Muscle of leg (tissue), 11 donors: ENCODE measurements around the gene LGR4. TPM values are rescaled to one million over a fixed set of nuclear protein-coding genes. Genes with fewer than 3 reads are reported as not detected.

Source experiments
- DNase-seq: peaks from one replicate; pipeline ENCODE4 v3.0.0; 2013
- H3K27ac ChIP-seq: one replicate; pipeline ENCODE4 v1.5.1; 2013; ENCODE audit warnings: mild to moderate bottlenecking, low read length, control low read depth
- H3K27me3 ChIP-seq: one replicate; pipeline ENCODE4 v1.6.1; 2013; ENCODE audit warnings: low read length; ENCODE audit not compliant: control insufficient read depth, insufficient read depth
- H3K36me3 ChIP-seq: one replicate; pipeline ENCODE4 v1.6.1; 2013; ENCODE audit warnings: low read length; ENCODE audit not compliant: control insufficient read depth, insufficient read depth
- H3K4me1 ChIP-seq: one replicate; pipeline ENCODE4 v1.6.1; 2013; ENCODE audit warnings: low read length; ENCODE audit not compliant: control insufficient read depth, insufficient read depth
- H3K4me3 ChIP-seq: one replicate; pipeline ENCODE4 v1.5.1; 2013; ENCODE audit warnings: low read length, control low read depth
- H3K9me3 ChIP-seq: replicated peaks from 2 replicates; pipeline ENCODE4 v1.6.1; 2013; ENCODE audit warnings: low read depth, low read length; ENCODE audit not compliant: control insufficient read depth
- WGBS: methylation state at CpG from one replicate; pipeline ENCODE4 v1.1.5; 2013; ENCODE audit warnings: missing lambda C conversion rate; ENCODE audit not compliant: insufficient coverage; 5-methylcytosine and 5-hydroxymethylcytosine counted together
- polyA plus RNA-seq, 8 donors: library from polyadenylated mRNA; unstranded; fragments of 120-200 nt; gene quantifications; one replicate each; pipeline versions ENCODE4 v1.2.1 to v1.2.3, GENCODE V29; 2013; ENCODE audit warnings: inconsistent platforms in 1 of 8, low replicate concordance in 1 of 8; ENCODE audit not compliant: insufficient read length in 8 of 8, insufficient read depth in 1 of 8
- total RNA-seq: library from RNA; stranded (reverse); fragments of 120-200 nt; gene quantifications from one replicate; pipeline ENCODE4 v1.2.4, GENCODE V29; 2013

The LGR4 gene
- total and polyA plus RNA-seq, 9 donors, result 18.8 to 33.3 (median 27.6) TPM

- Histone ChIP-seq H3K4me3 (no peak overlapping the region), H3K36me3 (no peaks in the 10 kb centered on the region), H3K4me1 (peaks cover 5% of the 10 kb centered on the region), H3K27me3 (no peaks in the 10 kb centered on the region), H3K9me3 (no peaks in the 10 kb centered on the region), H3K27ac (no peak overlapping the region)
- 89% methylated on average over 3 of the region's 3 CpGs for WGBS
- DNase-seq, result no peak
These were observed 67.5 kb downstream of the LGR4 start for GRCh38 chr11:27405134-27405533.

GRCh38 chr11:27404427-27404826, 68.2 kb downstream of the LGR4 start:
- 89% methylated on average over 1 of the region's 2 CpGs for WGBS
- DNase-seq, result no peak
- Histone ChIP-seq H3K36me3 (no peaks in the 10 kb centered on the region), H3K4me3 (no peak overlapping the region), H3K27ac (no peak overlapping the region), H3K9me3 (no peaks in the 10 kb centered on the region), H3K4me1 (peaks cover 5% of the 10 kb centered on the region), H3K27me3 (no peaks in the 10 kb centered on the region)

- WGBS, result no CpG with 5 or more reads among the region's 2 CpGs
- Histone ChIP-seq H3K27me3 (no peaks in the 10 kb centered on the region), H3K27ac (no peak overlapping the region)
These were observed 69.4 kb downstream of the LGR4 start for GRCh38 chr11:27403195-27403594.

GRCh38 chr11:27402450-27402849, 70.1 kb downstream of the LGR4 start:
- H3K4me1 ChIP-seq, result peaks cover 13% of the 10 kb centered on the region
- no peak overlapping the region for H3K4me3 ChIP-seq
- no peaks in the 10 kb centered on the region for H3K9me3 ChIP-seq
- H3K27me3 ChIP-seq, result no peaks in the 10 kb centered on the region
- no CpG with 5 or more reads among the region's 2 CpGs for WGBS
- H3K36me3 ChIP-seq, result no peaks in the 10 kb centered on the region
- no peak overlapping the region for H3K27ac ChIP-seq
- DNase-seq, result no peak

More at GRCh38 chr11:27403195-27403594, 69.4 kb downstream of the LGR4 start:
- no peaks in the 10 kb centered on the region for H3K36me3 ChIP-seq
- peaks cover 8% of the 10 kb centered on the region for H3K4me1 ChIP-seq
- H3K4me3 ChIP-seq, result no peak overlapping the region
- no peak for DNase-seq
- no peaks in the 10 kb centered on the region for H3K9me3 ChIP-seq

- no peak overlapping the region for H3K27ac ChIP-seq
- H3K36me3 ChIP-seq, result no peaks in the 10 kb centered on the region
- WGBS, result 100% methylated on average over 1 of the region's 5 CpGs
- DNase-seq, result no peak
- no peaks in the 10 kb centered on the region for H3K27me3 ChIP-seq
- no peak overlapping the region for H3K4me3 ChIP-seq
- no peaks in the 10 kb centered on the region for H3K9me3 ChIP-seq
- peaks cover 15% of the 10 kb centered on the region for H3K4me1 ChIP-seq
These were observed 70.7 kb downstream of the LGR4 start for GRCh38 chr11:27401833-27402316.

GRCh38 chr11:27401280-27401832, 71.2 kb downstream of the LGR4 start:
- no peak for DNase-seq
- H3K36me3 ChIP-seq, result no peaks in the 10 kb centered on the region
- no peaks in the 10 kb centered on the region for H3K9me3 ChIP-seq
- no CpG with 5 or more reads among the region's 5 CpGs for WGBS
- H3K4me3 ChIP-seq, result no peak overlapping the region
- H3K27me3 ChIP-seq, result no peaks in the 10 kb centered on the region
- no peak overlapping the region for H3K27ac ChIP-seq
- peaks cover 15% of the 10 kb centered on the region for H3K4me1 ChIP-seq

- no peaks in the 10 kb centered on the region for H3K36me3 ChIP-seq
- peak overlapping the region; percentile 70 for H3K27ac ChIP-seq
- no CpG with 5 or more reads among the region's 3 CpGs for WGBS
- peaks cover 20% of the 10 kb centered on the region for H3K4me1 ChIP-seq
- H3K4me3 ChIP-seq, result no peak overlapping the region
- no peaks in the 10 kb centered on the region for H3K9me3 ChIP-seq
- DNase-seq, result peak; percentile 56
- H3K27me3 ChIP-seq, result no peaks in the 10 kb centered on the region
These were observed 74.2 kb downstream of the LGR4 start for GRCh38 chr11:27398400-27398770.

- WGBS, result no CpG with 5 or more reads among the region's 9 CpGs
- Histone ChIP-seq H3K27me3 (no peaks in the 10 kb centered on the region), H3K4me1 (peaks cover 20% of the 10 kb centered on the region), H3K36me3 (no peaks in the 10 kb centered on the region), H3K4me3 (no peak overlapping the region), H3K9me3 (no peaks in the 10 kb centered on the region), H3K27ac (peak overlapping the region; percentile 62)
- DNase-seq, result peak; percentile 53
These were observed 74.8 kb downstream of the LGR4 start for GRCh38 chr11:27397624-27398399.

GRCh38 chr11:27396259-27396839, 76.2 kb downstream of the LGR4 start:
- peaks cover 22% of the 10 kb centered on the region for H3K4me1 ChIP-seq

GRCh38 chr11:27395556-27396258, 76.9 kb downstream of the LGR4 start:
- Histone ChIP-seq H3K4me3 (no peak overlapping the region), H3K4me1 (peaks cover 22% of the 10 kb centered on the region), H3K27me3 (no peaks in the 10 kb centered on the region), H3K27ac (no peak overlapping the region), H3K9me3 (no peaks in the 10 kb centered on the region), H3K36me3 (no peaks in the 10 kb centered on the region)
- WGBS, result 55% methylated on average over 4 of the region's 7 CpGs
- no peak for DNase-seq

More at GRCh38 chr11:27396259-27396839, 76.2 kb downstream of the LGR4 start:
- Histone ChIP-seq H3K4me3 (no peak overlapping the region), H3K36me3 (no peaks in the 10 kb centered on the region), H3K9me3 (no peaks in the 10 kb centered on the region), H3K27me3 (no peaks in the 10 kb centered on the region), H3K27ac (no peak overlapping the region)
- DNase-seq, result no peak
- WGBS, result 50% methylated on average over 1 of the region's 3 CpGs
